GM12892 (cell line): ENCODE results near the gene AKT3.

ENCODE experiments used
- POLR2A ChIP-seq: IDR thresholded peaks from 2 replicates; pipeline ENCODE4 v1.6.1; 2011; ENCODE audit warnings: low read depth, low read length, control low read depth
- POLR2AphosphoS5 ChIP-seq: IDR thresholded peaks from 2 replicates; pipeline ENCODE4 v1.6.1; 2011; ENCODE audit warnings: low read depth, low read length, control low read depth
- TAF1 ChIP-seq: IDR thresholded peaks from 2 replicates; pipeline ENCODE4 v1.6.1; 2011; ENCODE audit warnings: low read depth, mild to moderate bottlenecking, control low read depth, low read length, borderline replicate concordance

DNA sequence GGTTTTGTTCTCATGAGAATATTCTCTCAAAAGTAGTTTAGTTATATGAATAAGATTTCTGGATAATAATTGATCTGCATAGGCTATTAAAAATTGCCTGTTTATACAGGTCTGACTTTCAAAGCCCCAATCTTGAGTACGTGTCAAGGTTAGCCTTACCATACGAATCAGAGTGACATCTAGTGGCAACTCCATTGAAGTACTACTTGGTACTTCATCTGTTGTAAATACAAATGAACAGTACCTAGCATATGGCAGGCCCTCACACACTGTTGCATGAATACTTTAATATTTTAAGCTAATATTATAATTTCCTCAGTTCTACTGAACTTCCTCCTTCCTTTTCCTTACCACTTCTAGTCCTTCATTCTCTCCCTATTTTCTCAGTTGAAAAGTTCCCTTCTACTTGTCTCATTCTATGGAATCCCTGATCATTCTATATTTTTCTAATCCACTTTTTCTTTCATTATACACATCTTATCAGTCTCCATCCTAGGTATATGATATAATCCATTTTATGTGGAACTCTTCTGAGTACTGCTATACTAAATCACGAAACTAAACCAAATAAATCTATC lies 101.2 kb downstream of the AKT3 start:
- TF ChIP-seq POLR2A (no peak), POLR2AphosphoS5 (no peak), TAF1 (no peak)
